ENCODE measurements around the gene CDC34.

Gene CDC34

DNA sequence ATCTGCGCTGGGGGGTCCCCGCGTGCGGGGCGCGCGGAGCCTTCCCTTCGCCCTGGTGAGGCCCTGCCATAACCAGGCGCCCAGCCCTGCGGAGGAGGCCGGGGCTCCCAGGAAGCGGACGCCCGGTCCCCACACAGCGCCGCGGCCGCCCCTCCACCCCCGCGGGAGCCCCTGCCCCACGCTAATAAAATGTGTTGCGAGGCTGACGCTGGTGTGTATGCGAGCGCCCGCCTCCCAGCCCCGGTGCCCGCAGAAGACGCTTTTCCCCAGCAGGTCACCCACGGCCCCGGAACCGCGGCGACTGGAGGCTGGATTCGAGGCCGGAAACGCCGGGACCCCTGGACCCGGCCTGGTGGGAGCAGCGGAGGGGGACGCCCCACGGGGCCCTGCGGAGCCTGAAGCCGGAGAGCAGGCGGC is 12.1 kb upstream of the CDC34 start:
- DNase-seq (ENCODE audit: low spot score): no peak

DNA sequence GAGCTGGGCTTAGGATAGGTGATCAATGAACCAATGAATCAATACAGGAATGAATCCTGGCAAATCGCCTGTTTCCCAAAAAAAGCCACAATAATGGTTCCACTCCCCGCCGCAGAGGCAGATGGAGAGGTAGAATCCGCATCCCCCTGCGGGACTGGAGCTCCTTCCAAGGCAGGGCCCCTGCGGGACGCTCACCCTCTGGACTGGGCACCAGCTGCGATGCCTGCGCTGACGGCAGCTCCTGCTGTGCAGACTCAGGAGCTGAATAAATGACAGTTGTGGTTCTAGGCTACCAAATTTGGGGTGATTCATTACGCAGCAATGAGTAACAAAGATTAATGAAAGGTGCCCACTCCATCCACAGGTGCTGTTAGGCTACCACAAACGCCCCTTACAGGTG is 8.8 kb upstream of the CDC34 start:
- no peak for DNase-seq (ENCODE audit: low spot score)

DNA sequence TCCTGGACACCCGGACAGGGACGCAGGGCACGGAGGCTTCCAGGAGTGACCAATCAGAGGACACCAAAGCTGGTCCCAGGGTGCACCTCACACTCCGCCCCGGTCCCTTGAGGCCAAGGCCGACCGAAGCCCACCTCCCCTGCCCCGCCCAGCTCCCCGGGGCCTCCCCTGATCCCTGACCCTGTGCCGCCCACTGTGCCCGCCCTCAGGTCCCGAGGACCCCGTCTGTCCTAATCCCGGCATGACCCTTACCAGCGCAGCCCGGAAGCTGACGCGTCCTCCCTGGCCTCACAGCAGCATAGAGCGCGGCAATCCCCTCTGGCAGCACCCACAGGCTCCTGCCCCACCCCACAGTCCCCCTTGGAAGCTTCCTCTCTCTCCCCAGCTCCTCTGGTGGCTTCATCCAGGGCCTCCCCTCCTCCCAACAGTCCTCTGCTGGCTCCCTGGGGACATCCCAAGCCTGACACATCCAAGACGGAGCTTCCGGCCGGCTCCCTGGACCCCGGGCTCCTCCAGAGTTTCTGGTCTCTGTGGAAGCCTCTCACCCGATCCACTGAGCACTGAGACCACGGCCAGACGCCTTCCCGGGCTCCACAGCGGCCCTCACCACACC is 7.4 kb upstream of the CDC34 start:
- peak; percentile 8 for DNase-seq (ENCODE audit: low spot score)

DNA sequence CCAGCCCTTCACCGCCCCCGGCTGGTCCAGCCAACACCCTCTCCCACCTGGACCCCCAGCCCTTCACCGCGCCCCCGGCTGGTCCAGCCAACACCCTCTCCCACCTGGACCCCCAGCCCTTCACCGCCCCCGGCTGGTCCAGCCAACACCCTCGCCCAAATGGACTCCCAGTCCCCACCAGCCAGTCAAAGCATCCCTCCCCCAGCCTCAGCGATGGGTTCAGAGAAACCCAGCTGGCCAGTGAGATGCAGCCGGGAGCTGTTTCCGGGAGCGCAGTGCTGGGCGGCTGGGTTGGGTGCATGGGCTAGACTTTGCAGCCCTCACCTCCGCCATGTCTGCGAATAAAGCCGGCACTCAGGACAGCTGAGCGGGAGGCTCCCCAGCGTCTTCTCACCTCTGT is 6.5 kb upstream of the CDC34 start:
- DNase-seq (ENCODE audit: low spot score): no peak

DNA sequence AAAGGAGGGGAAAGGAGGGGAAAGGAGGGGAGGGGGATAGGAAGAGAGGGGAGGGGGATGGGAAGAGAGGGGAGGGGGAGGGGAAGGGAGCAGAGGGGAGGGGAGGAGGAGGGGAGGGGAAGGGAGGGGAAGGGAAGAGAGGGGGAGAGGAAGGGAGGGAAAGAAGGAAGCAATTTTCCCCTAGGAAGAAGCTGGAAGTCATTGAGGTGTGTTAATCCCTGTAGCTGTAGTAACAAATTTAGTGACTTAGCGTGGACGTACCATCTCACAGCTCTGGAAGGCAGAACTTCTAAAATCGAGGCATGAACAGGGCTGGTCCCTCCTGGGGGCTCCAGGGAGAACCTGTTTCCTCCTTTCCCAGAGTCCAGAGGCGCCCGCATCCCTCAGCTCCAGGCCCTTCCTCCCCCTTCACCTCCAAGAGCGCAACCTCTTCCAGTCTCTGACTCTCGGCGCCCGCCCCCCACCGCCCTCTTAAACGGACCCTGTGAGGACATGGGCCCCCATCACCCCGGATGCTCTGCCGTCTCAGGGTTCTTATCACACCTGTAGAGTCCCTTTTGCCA is 5.6 kb upstream of the CDC34 start:
- DNase-seq (ENCODE audit: low spot score): no peak

DNA sequence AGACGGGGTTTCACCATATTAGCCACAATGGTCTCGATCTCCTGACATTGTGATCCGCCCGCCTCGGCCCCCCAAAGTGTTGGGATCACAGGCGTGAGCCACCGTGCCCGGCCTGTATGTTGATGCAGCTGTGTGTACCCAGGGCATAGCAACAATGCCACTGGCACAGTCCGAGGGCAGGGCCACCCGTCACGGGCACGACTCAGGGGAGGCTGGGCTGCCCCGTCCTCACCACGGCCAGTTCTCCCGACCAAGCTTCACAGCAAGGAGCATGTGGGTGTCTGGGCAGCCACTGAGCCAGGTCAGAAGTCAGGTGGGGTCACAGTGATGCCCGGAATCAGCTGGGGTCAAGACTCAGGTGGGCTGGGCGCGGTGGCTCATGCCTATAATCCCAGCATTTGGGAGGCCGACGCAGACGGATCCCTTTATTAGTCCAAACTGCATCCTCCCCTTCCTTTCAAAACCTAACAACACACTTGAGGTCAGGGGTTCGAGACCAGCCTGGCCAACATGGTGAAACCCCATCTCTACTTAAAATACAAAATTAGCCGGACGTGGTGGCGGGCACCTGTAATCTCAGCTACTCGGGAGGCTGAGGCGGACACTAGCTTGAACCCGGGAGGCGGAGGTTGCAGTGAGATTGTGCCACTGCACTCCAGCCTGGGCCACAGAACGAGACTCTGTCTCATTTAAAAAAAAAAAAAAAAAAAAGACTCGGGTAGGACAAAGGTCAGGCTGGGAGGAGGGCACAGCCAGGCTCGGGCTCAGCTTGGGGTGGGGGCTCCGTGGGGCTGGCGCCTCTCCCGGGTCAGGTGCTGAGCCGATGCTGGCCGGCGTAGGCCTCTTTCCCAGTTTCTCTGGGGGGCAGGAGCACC is 1.2 kb upstream of the CDC34 start:
- no peak for DNase-seq (ENCODE audit: low spot score)

DNA sequence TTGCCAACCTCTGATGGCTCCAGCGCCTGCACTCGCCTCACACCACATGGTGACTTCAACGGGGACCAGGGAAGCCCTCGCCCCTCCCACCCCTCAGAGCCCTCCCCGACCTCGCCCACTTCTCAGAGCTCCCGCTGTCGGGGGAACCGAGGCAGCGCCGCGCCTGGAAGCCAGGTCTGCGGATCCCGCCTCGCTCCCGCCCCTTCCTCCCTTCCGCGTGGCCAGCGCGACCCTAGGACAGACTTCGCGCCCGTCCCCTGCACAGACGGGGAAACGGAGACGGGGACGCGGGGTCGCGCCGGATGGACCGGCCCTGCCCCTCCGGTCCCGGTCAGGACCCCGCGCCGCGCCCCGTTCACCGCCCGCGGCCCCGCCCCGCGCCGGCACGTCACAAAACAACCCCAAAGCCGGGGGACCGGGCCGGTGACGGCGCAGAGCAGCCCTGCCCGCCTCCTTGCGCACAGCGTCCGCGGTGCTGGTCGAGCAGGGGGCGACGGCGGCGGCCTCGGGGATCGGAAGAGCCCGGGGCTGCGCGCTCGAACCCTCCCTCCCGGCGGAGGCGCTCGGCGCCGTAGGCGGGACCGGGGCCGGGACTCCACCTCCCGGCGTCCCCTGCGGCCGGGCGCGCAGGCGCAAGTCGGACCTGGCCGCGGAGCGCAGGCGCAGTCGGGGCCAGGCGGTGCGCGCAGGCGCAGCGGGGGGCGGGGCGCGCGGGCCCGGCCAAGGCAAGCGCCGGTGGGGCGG is 379 bp upstream of the CDC34 start:
- DNase-seq (ENCODE audit: low spot score): peak; percentile 91

DNA sequence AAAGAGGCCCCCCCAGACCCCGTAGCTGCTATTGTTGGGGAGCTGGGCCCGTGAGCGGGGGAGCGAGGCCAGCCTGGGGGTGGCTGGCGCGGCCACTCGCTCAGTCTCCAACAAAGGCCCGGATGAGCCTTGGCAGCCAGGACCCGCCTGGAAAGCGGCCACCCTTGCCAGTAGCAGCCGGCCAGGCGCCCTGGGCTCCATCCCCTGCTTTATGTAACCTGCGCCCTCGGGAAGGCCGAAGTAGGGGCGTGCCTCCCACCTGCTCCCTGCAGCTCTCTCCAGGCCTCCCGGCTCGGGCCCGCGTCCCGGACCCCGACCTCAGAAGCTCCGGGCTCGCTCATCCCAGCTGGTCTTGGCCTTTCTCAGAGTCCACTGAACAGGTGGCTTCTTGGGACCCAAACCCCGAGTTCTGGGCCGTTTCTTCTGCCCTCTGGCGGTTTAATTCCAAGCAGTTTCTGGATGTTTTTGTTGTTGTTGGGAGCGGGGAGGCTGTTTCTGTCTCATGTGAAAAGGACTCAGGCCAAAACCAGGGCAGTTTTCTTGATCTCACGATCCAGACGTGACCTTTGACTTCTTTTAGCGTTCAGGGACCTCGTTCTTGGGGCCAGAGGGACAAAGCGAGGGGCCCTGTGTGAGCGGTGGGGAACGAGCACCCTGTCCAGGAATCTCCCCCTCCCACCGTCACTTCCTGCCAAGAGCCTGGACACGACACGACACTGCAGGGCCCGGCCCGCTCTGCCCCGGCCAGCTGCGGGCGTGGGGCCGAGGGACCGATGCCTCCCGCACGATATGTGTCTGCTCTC is 1.2 kb downstream of the CDC34 start:
- peak; percentile 85 for DNase-seq (ENCODE audit: low spot score)

DNA sequence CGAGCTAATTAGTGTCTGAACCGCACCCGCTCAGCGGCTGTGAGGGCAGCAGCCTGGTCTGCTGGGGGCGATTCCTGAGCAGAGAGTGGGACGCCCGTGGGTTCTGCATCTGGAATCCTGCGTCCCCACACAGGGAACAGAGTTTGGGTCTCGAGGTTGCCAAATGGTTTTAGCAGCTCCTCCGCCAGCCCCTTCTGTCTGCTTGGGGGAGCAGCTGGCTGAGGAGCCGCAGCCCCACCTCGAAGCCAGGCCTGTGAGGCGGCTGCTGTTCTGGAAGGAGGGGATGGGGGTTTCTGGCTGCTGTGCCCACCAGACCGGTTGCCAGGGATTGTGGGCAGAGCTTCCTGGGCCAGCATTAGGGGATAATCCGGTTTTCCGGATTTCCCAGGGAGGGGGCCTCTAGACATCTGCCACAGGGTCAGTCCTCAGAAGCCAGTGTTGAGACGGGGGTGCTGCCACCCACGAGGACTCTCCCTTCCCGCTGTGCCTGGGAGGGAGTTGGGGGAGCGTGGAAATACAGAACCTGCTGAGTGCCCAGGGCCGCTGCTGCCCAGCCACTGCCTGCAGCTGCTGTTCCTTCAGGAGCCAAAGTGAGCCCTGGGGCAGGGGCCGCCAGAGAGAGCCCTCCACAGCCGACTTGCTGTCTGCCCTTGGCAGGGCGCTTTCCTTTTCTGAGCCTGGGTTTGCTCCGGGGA is 2.0 kb downstream of the CDC34 start:
- DNase-seq (ENCODE audit: low spot score): no peak

DNA sequence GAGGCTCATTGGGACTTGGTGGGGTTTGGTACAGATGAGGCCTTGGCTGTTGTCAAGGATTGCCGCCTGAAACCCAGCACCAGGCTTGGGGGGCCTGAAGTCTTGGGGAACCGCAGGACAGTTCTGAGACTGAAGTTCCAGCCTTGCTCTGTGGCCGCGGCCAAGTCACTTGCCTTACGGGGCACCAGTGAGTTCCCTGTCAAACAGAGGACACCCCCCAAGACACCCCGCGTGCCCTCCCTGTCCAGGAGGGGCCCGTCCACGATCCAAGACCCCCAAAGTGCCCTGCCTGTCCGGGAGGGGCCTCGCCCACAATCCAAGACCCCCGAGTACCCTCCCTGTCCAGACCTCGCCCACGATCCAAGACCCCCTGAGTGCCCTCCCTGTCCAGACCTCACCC is 2.5 kb downstream of the CDC34 start:
- no peak for DNase-seq (ENCODE audit: low spot score)

DNA sequence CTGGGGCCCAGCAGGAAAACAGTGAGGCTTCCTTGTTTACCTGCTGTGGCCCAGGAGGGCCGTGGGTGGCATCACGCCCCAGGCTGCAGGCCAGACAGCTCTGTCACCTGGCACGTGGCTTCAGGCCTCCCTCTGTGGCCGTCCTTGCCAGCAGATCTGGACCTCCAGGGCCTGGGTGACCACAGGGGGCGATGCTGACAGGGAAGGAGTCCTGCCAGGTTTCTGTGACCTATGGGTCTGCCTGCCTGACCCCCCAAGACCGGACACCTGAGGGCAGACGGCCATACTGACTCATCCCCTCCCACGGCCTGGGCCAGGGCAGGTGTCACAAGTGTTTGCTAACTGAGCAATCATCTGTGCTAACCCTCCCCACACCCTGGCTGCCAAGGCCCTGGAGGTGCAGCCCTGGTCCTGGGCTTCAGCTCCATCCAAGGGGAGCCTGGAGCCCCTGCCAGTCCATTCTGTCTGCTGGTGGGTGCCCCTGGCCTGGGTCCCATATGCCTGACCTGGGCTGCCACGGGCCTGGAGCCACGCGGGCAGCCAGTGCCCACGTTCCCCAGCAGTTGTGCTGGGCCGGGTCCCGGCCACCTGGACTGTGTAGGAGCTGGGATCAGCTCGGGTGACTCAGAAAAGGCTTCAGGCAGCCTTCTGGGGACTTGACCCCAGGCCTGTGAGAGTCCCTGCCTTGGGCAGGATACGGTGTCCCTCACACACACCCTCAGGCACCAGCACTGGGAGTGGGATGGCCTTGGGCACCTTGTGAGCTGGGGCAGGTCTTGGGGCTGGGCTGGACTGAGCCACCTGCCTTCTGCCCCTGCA is 3.7 kb downstream of the CDC34 start:
- no peak for DNase-seq (ENCODE audit: low spot score)

DNA sequence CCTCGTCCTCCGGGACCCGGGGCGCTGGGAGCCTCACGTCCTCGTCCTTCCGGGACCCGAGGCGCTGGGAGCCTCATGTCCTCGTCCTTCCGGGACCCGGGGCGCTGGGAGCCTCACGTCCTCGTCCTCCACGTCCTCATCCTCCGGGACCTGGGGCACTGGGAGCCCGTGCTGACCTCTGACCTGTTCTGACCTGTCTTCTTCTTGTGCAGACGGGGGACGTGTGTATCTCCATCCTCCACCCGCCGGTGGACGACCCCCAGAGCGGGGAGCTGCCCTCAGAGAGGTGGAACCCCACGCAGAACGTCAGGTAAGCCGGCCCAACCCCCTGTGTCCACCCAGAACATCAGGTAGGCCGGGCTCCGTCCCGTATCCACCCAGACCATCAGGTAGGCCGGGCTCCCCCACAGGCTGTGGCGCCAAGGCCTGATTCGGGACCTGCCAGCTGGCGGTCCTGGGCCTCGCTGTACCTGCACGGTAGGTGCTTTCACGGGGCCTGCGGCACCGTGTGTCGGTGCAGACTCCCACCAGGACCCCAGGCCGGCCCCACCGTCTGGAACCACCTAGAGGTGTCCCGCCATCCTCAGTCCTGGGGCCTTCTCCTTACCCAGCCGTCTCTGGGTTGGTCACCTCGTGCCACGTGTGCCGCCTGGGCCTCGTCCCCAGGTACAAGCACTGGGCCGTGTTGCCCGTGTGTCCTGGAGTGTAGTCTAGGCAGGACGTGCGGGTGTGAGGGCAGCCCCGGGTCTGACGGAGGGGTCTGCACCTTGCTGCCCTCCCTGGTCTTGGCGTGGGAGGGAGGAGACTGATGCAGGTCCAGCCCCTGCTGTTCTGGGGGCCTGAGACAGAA is 4.7 kb downstream of the CDC34 start:
- DNase-seq (ENCODE audit: low spot score): no peak

DNA sequence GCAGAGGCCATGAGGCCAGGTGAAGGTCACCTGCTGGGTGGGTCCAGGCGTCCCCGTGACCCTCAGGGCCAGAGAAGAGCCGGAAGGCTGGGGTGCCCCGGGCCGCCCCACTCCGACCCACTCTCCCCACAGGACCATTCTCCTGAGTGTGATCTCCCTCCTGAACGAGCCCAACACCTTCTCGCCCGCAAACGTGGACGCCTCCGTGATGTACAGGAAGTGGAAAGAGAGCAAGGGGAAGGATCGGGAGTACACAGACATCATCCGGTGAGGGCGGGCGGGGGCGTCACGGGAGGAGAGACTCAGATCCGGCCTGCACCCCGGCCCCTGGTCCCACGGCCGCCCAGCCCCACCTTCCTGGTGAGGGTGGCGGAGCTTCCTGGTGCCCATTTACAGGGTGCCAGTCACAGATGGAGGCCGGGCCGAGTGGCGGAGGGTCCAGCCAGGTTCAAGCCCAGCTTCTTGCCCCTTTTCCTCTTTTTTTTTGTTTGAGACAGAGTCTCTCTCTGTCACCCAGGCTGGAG is 5.4 kb downstream of the CDC34 start:
- no peak for DNase-seq (ENCODE audit: low spot score)

DNA sequence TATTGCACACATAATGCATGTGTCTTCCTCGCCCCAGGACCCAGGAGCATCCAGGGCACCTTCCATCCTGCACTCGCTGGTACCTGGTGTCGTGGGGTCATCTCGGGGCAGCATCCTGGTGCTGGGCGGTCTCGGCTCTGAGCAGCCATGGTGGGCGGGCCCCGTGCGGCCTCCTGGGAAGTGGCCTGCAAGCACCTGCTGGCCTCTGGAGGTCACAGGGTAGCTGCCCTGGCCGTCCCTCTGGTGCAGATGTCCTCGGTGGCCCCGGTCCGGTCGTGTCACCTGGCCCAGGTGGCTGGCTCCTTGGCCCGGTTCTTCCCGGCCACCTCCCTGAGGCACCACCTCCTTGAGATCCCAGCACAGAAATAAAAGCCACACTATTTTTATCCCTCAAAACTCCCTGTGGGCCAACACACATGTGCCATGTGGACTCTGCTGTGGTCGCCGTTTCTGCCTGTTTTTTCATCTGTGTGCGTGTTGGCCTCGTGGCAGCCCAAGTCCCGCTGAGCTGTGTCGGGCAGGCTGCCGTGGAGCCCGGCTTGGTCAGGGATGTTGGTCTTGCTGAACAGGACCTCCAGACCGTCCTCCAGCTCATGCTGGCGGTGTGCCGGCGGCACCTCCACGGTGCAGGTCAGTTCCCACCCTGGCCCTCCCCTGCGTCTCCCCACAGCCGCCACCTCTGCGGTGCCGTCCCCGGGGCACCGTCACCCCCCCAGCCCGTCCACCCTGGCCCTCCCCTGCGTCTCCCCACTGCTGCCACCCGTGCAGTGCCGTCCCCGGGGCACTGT is 7.3 kb downstream of the CDC34 start:
- DNase-seq (ENCODE audit: low spot score): no peak

DNA sequence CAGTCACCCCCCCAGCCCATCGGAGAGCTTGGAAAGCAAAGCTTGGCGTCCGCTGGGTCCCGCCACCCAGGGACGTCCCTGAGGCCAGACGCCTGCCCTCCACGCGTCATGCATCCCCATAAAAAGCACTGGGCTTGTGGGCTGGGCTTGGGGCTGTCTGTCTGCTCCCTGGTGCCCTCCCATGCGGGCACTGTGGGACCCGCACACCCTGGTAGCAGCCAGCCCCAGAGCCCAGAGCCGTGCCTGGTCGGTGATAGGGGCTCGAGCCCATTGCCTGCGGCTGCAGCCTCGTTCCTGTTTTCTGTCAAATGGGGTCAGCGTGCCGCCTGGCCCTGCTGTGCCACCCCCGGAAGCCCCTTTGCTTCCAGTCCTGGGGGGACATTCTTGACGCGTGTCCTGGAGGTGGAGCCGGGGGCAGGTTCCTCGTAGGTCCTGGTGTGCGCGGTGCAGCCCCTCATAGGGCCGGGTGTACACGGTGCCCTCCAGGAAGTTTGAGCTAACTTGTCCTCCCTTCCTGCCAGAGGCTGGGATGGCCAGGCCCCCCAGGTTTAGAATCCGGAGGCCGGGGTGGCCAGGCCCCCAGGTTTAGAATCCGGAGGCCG is 8.0 kb downstream of the CDC34 start:
- DNase-seq (ENCODE audit: low spot score): no peak

DNA sequence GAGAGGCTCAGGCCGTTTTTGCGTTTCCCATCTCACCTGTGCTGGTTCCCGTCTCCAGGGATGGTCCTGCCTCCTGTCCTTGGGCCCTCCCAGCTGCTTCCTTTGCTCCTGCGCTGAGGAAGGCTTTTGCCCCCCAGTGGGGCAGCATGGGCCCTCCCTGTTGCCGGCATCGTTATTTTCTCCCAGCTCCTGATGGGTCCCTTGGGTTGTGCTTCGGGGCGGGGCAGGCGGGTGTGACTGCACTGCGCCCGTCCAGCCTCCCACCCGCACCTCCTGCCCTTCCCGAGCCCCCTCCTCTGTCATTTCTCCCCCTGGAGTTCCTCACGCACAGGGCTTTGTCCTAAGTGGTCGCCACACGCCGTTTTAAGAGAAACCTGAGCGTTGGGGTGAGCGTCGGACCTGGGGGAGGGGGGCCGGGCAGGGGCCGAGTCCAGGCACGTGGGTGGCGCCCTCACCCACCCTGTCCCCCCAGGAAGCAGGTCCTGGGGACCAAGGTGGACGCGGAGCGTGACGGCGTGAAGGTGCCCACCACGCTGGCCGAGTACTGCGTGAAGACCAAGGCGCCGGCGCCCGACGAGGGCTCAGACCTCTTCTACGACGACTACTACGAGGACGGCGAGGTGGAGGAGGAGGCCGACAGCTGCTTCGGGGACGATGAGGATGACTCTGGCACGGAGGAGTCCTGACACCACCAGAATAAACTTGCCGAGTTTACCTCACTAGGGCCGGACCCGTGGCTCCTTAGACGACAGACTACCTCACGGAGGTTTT is 9.5 kb downstream of the CDC34 start:
- no peak for DNase-seq (ENCODE audit: low spot score)

DNA sequence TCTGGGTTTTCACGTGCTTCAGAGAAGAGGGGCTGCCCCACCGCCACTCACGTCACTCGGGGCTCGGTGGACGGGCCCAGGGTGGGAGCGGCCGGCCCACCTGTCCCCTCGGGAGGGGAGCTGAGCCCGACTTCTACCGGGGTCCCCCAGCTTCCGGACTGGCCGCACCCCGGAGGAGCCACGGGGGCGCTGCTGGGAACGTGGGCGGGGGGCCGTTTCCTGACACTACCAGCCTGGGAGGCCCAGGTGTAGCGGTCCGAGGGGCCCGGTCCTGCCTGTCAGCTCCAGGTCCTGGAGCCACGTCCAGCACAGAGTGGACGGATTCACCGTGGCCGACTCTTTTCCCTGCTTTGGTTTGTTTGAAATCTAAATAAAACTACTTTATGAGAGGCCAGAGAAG is 10.1 kb downstream of the CDC34 start:
- DNase-seq (ENCODE audit: low spot score): no peak
